ENCODE results near the gene HDAC4.

The HDAC4 gene

GRCh38 chr2:239383759-239384156 lies 17.1 kb downstream of the HDAC4 start:
- no peaks in the 10 kb centered on the region for H3K9me2 ChIP-seq (replicated peaks; ENCODE audit: insufficient read depth, low read length)
- TF ChIP-seq CTCF (IDR thresholded peaks at IDR 0.05; ENCODE audit: insufficient read depth, low read length, poor library complexity, severe bottlenecking): no peak
- no peak for TF ChIP-seq EZH2phosphoT487 (conservative IDR thresholded peaks at IDR 0.05; ENCODE audit: low read length)
- peaks cover 8% of the 10 kb centered on the region; the same call in 1 of the 2 replicates for H4K20me1 ChIP-seq (ENCODE audit: low read depth, low read length)
- no peaks in the 10 kb centered on the region for H3K9me3 ChIP-seq (ENCODE audit: insufficient read depth, low read length)
- no peak overlapping the region for H2AFZ ChIP-seq (ENCODE audit: low read depth, low read length, severe bottlenecking)
- H3K27ac ChIP-seq (ENCODE audit: low read depth, low read length): no peak overlapping the region
- no peaks in the 10 kb centered on the region for H3K27me3 ChIP-seq (ENCODE audit: low read length)
- no peak overlapping the region for H3K9ac ChIP-seq (ENCODE audit: low read length)
- no peaks in the 10 kb centered on the region for H3F3A ChIP-seq (ENCODE audit: insufficient read depth)
- no peak overlapping the region for H3K4me2 ChIP-seq (ENCODE audit: low read depth, low read length, poor library complexity, severe bottlenecking)
- no peak overlapping the region for H3K4me3 ChIP-seq (ENCODE audit: insufficient read depth, low read length, poor library complexity, severe bottlenecking)
- H3K79me2 ChIP-seq (ENCODE audit: insufficient read depth, low read length): no peaks in the 10 kb centered on the region
- H3K36me3 ChIP-seq (ENCODE audit: low read length): no peaks in the 10 kb centered on the region

- no peak overlapping the region for H3K4me2 ChIP-seq (ENCODE audit: low read depth, low read length, poor library complexity, severe bottlenecking)
- peaks cover 8% of the 10 kb centered on the region; the same call in 1 of the 2 replicates for H4K20me1 ChIP-seq (ENCODE audit: low read depth, low read length)
- H3F3A ChIP-seq (ENCODE audit: insufficient read depth): no peaks in the 10 kb centered on the region
These were observed 17.6 kb downstream of the HDAC4 start for GRCh38 chr2:239383036-239383758.

GRCh38 chr2:239382384-239382880 lies 18.4 kb downstream of the HDAC4 start:
- TF ChIP-seq EZH2phosphoT487 (conservative IDR thresholded peaks at IDR 0.05; ENCODE audit: low read length) (no peak), CTCF (IDR thresholded peaks at IDR 0.05; ENCODE audit: insufficient read depth, low read length, poor library complexity, severe bottlenecking) (no peak)
- Histone ChIP-seq H3K4me2 (ENCODE audit: low read depth, low read length, poor library complexity, severe bottlenecking) (no peak overlapping the region), H3K27me3 (ENCODE audit: low read length) (no peaks in the 10 kb centered on the region), H3K9me2 (replicated peaks; ENCODE audit: insufficient read depth, low read length) (no peaks in the 10 kb centered on the region), H3K9me3 (ENCODE audit: insufficient read depth, low read length) (no peaks in the 10 kb centered on the region), H2AFZ (ENCODE audit: low read depth, low read length, severe bottlenecking) (no peak overlapping the region), H3K4me3 (ENCODE audit: insufficient read depth, low read length, poor library complexity, severe bottlenecking) (no peak overlapping the region), H3F3A (ENCODE audit: insufficient read depth) (no peaks in the 10 kb centered on the region), H4K20me1 (ENCODE audit: low read depth, low read length) (peaks cover 8% of the 10 kb centered on the region; the same call in 1 of the 2 replicates), H3K79me2 (ENCODE audit: insufficient read depth, low read length) (no peaks in the 10 kb centered on the region), H3K36me3 (ENCODE audit: low read length) (no peaks in the 10 kb centered on the region), H3K27ac (ENCODE audit: low read depth, low read length) (no peak overlapping the region), H3K9ac (ENCODE audit: low read length) (no peak overlapping the region)

More at GRCh38 chr2:239383036-239383758, 17.6 kb downstream of the HDAC4 start:
- Histone ChIP-seq H3K9me3 (ENCODE audit: insufficient read depth, low read length) (no peaks in the 10 kb centered on the region), H3K4me3 (ENCODE audit: insufficient read depth, low read length, poor library complexity, severe bottlenecking) (no peak overlapping the region), H3K27ac (ENCODE audit: low read depth, low read length) (no peak overlapping the region), H3K9ac (ENCODE audit: low read length) (no peak overlapping the region), H3K36me3 (ENCODE audit: low read length) (no peaks in the 10 kb centered on the region), H3K27me3 (ENCODE audit: low read length) (no peaks in the 10 kb centered on the region), H3K9me2 (replicated peaks; ENCODE audit: insufficient read depth, low read length) (no peaks in the 10 kb centered on the region), H2AFZ (ENCODE audit: low read depth, low read length, severe bottlenecking) (no peak overlapping the region), H3K79me2 (ENCODE audit: insufficient read depth, low read length) (no peaks in the 10 kb centered on the region)
- TF ChIP-seq EZH2phosphoT487 (conservative IDR thresholded peaks at IDR 0.05; ENCODE audit: low read length): no peak
- no peak for TF ChIP-seq CTCF (IDR thresholded peaks at IDR 0.05; ENCODE audit: insufficient read depth, low read length, poor library complexity, severe bottlenecking)
